IMR-90 (cell line): Measurements from ENCODE around the gene ABCA9. TPM values are rescaled to one million over a fixed set of nuclear protein-coding genes. Genes with fewer than 3 reads are reported as not detected.

Experiments used
- ATAC-seq: fragments of 200-7000 bp; cut with Tn5 transposase; 2 replicates; pipeline ENCODE4 v1.9.1; 2020; ENCODE audit warnings: low read depth, mild to moderate bottlenecking, moderate library complexity
- BruUV-seq: library from RNA; stranded (reverse); fragments of 400-500 nt; replicated peaks from 2 replicates; lab custom pipeline; 2021; lab: Mats Ljungman, UMichigan
- CTCF ChIA-PET: fragments of 300-600 bp; formaldehyde crosslinking; extraction: SDS; loops from one replicate; lab custom pipeline; 2021; ENCODE audit warnings: antibody characterized with exemption; lab: Yijun Ruan, JAX
- POLR2A ChIA-PET: fragments of 300-600 bp; sonication (Branson Sonifier 250); formaldehyde crosslinking; loops from one replicate; lab custom pipeline; 2022; ENCODE audit warnings: antibody characterized with exemption; ENCODE audit not compliant: unreplicated experiment; lab: Charles Lee
- DNase-seq: peaks from one replicate; pipeline ENCODE4 v3.0.0; 2013
- H2AFZ ChIP-seq: replicated peaks from 2 replicates; pipeline ENCODE3; 2013; ENCODE audit warnings: low read length, mild to moderate bottlenecking; ENCODE audit not compliant: poor library complexity
- H2AK5ac ChIP-seq: 2 replicates; pipeline ENCODE4 v1.6.1; 2013; ENCODE audit warnings: low read depth, low read length, inconsistent platforms
- H2AK9ac ChIP-seq: replicated peaks from 2 replicates; pipeline ENCODE3; 2013; ENCODE audit warnings: mild to moderate bottlenecking, low read depth, low read length, moderate library complexity; ENCODE audit not compliant: poor library complexity
- H2BK120ac ChIP-seq: 2 replicates; pipeline ENCODE4 v1.6.1; 2013; ENCODE audit warnings: low read depth, low read length, inconsistent platforms
- H2BK15ac ChIP-seq: 3 replicates; pipeline ENCODE4 v1.6.1; 2013; ENCODE audit warnings: low read depth, low read length, inconsistent platforms
- H2BK20ac ChIP-seq: 2 replicates; pipeline ENCODE4 v1.6.1; 2013; ENCODE audit warnings: low read depth, mild to moderate bottlenecking, inconsistent platforms, low read length, moderate library complexity
- H2BK5ac ChIP-seq: 2 replicates; pipeline ENCODE4 v1.6.1; 2013; ENCODE audit warnings: mild to moderate bottlenecking, low read depth, low read length, inconsistent platforms; ENCODE audit not compliant: poor library complexity, severe bottlenecking
- H3K14ac ChIP-seq: replicated peaks from 2 replicates; pipeline ENCODE4 v1.6.1; 2013; ENCODE audit warnings: low read depth, low read length, inconsistent platforms
- H3K18ac ChIP-seq: 2 replicates; pipeline ENCODE4 v1.6.1; 2013; ENCODE audit warnings: low read depth, low read length, control low read depth
- H3K23ac ChIP-seq: 2 replicates; pipeline ENCODE4 v1.6.1; 2013; ENCODE audit warnings: low read depth, low read length, inconsistent platforms
- H3K27ac ChIP-seq: 2 replicates; pipeline ENCODE4 v1.5.1; 2013; ENCODE audit warnings: mild to moderate bottlenecking, control low read depth, low read length; ENCODE audit not compliant: insufficient read depth
- H3K27me3 ChIP-seq: 2 replicates; pipeline ENCODE4 v1.6.1; 2013; ENCODE audit warnings: low read length; ENCODE audit not compliant: control insufficient read depth, insufficient read depth
- H3K36me3 ChIP-seq: 2 replicates; pipeline ENCODE4 v1.6.1; 2013; ENCODE audit warnings: low read length, mixed read lengths; ENCODE audit not compliant: control insufficient read depth, insufficient read depth
- H3K4ac ChIP-seq: 2 replicates; pipeline ENCODE4 v1.6.1; 2013; ENCODE audit warnings: low read depth, low read length, inconsistent platforms
- H3K4me1 ChIP-seq: 2 replicates; pipeline ENCODE4 v1.6.1; 2013; ENCODE audit warnings: low read length, mixed read lengths; ENCODE audit not compliant: control insufficient read depth, insufficient read depth
- H3K4me2 ChIP-seq: 2 replicates; pipeline ENCODE4 v1.6.1; 2013; ENCODE audit warnings: low read depth, mild to moderate bottlenecking, control low read depth, low read length, moderate library complexity
- H3K4me3 ChIP-seq: 2 replicates; pipeline ENCODE4 v1.5.1; 2013; ENCODE audit warnings: low read depth, mild to moderate bottlenecking, control low read depth, low read length, moderate library complexity; ENCODE audit not compliant: insufficient read depth
- H3K56ac ChIP-seq: 2 replicates; pipeline ENCODE4 v1.6.1; 2013; ENCODE audit warnings: low read length, inconsistent platforms; ENCODE audit not compliant: insufficient read depth; ENCODE audit errors: extremely low read depth
- H3K79me1 ChIP-seq, 2 experiments: 2 replicates each; pipeline ENCODE4 v1.6.1; 2013; ENCODE audit warnings: low read length in 2 of 2, inconsistent platforms in 1 of 2, low read depth in 1 of 2
- H3K9ac ChIP-seq: 2 replicates; pipeline ENCODE4 v1.6.1; 2013; ENCODE audit warnings: low read depth, low read length, control low read depth
- H3K9me1 ChIP-seq: 2 replicates; pipeline ENCODE4 v1.6.1; 2013; ENCODE audit warnings: low read length, inconsistent platforms; ENCODE audit not compliant: insufficient read depth
- H3K9me3 ChIP-seq: 2 replicates; pipeline ENCODE4 v1.6.1; 2013; ENCODE audit warnings: low read length; ENCODE audit not compliant: control insufficient read depth, insufficient read depth
- H4K20me1 ChIP-seq: 2 replicates; pipeline ENCODE4 v1.6.1; 2013; ENCODE audit warnings: low read length, inconsistent platforms; ENCODE audit not compliant: insufficient read depth
- H4K5ac ChIP-seq: 2 replicates; pipeline ENCODE4 v1.6.1; 2013; ENCODE audit warnings: mild to moderate bottlenecking, low read depth, low read length, control low read depth
- H4K8ac ChIP-seq, 2 experiments: 2 replicates each; pipeline ENCODE4 v1.6.1; 2013; ENCODE audit warnings: low read depth in 2 of 2, low read length in 2 of 2, control low read depth in 1 of 2, inconsistent platforms in 1 of 2
- H4K91ac ChIP-seq: 2 replicates; pipeline ENCODE4 v1.6.1; 2013; ENCODE audit warnings: low read depth, low read length, inconsistent platforms; ENCODE audit not compliant: insufficient read depth
- BHLHE40 ChIP-seq: fragments of 150-350 bp; IDR thresholded peaks from 2 replicates; pipeline ENCODE4 v1.6.1; 2016; ENCODE audit warnings: mild to moderate bottlenecking, low read depth, low read length
- CEBPB ChIP-seq: IDR thresholded peaks from 2 replicates; pipeline ENCODE4 v1.6.1; 2012; ENCODE audit warnings: low read depth, low read length, improper control_type of control experiment
- CHD1 ChIP-seq: IDR thresholded peaks from 2 replicates; pipeline ENCODE4 v1.6.1; 2012; ENCODE audit warnings: low read depth, low read length, improper control_type of control experiment
- FOS ChIP-seq: fragments of 150-350 bp; IDR thresholded peaks from 2 replicates; pipeline ENCODE4 v1.6.1; 2016; ENCODE audit warnings: low read depth, low read length
- MAFK ChIP-seq: IDR thresholded peaks from 2 replicates; pipeline ENCODE4 v1.6.1; 2012; ENCODE audit warnings: low read depth, low read length, improper control_type of control experiment
- MAZ ChIP-seq: IDR thresholded peaks from 2 replicates; pipeline ENCODE4 v1.6.1; 2012; ENCODE audit warnings: low read depth, mild to moderate bottlenecking, low read length, improper control_type of control experiment, moderate library complexity, borderline replicate concordance
- MXI1 ChIP-seq: IDR thresholded peaks from 2 replicates; pipeline ENCODE4 v1.6.1; 2012; ENCODE audit warnings: low read depth, mild to moderate bottlenecking, low read length, moderate library complexity, borderline replicate concordance
- NFE2L2 ChIP-seq: fragments of 150-350 bp; IDR thresholded peaks from 2 replicates; pipeline ENCODE4 v1.6.1; 2016; ENCODE audit warnings: low read depth, mild to moderate bottlenecking, low read length
- POLR2A ChIP-seq: IDR thresholded peaks from 2 replicates; pipeline ENCODE4 v1.6.1; 2012; ENCODE audit warnings: mild to moderate bottlenecking, low read depth, low read length
- RAD21 ChIP-seq: IDR thresholded peaks from 2 replicates; pipeline ENCODE4 v1.6.1; 2012; ENCODE audit warnings: low read length, improper control_type of control experiment
- RCOR1 ChIP-seq: IDR thresholded peaks from 2 replicates; pipeline ENCODE4 v1.6.1; 2012; ENCODE audit warnings: mild to moderate bottlenecking, low read length, improper control_type of control experiment; ENCODE audit not compliant: insufficient replicate concordance
- RFX5 ChIP-seq: IDR thresholded peaks from 2 replicates; pipeline ENCODE4 v1.8.0; 2012; ENCODE audit warnings: low read depth, mild to moderate bottlenecking, low read length, moderate library complexity
- SMC3 ChIP-seq: fragments of 150-350 bp; IDR thresholded peaks from 2 replicates; pipeline ENCODE4 v1.6.1; 2016; ENCODE audit warnings: low read depth, mild to moderate bottlenecking, antibody characterized with exemption, low read length, moderate library complexity
- WGBS, 2 experiments: methylation state at CpG; one replicate each; pipeline versions ENCODE4 v1.1.5 to v1.1.7; 2013; ENCODE audit warnings: missing lambda C conversion rate in 2 of 2; ENCODE audit not compliant: insufficient read length in 1 of 2; ENCODE audit errors: extremely low coverage in 2 of 2; 5-methylcytosine and 5-hydroxymethylcytosine counted together
- dilution Hi-C: fragments of 300-500 bp; cut with HindIII; formaldehyde crosslinking; loops from one replicate; pipeline ENCODE4 v1.14.3; 2018; ENCODE audit warnings: low sequenced_read_pairs; ENCODE audit not compliant: unreplicated experiment
- in situ Hi-C: fragments of 300-500 bp; cut with MboI; formaldehyde crosslinking; loops from 3 replicates; pipeline ENCODE4 v1.14.3; 2019; ENCODE audit warnings: low sequenced_read_pairs, inconsistent platforms, mixed read lengths
- intact Hi-C: fragments of 100-400 bp; cut with micrococcal nuclease; formaldehyde crosslinking; loops from 2 replicates; pipeline ENCODE4 v1.10.0; 2022
- polyA plus RNA-seq, 3 experiments: library from polyadenylated mRNA; depleted of rRNA; stranded (reverse); fragments of >200 nt; gene quantifications; 2 replicates each; pipeline ENCODE4 v1.2.3, GENCODE V29; 2012; ENCODE audit warnings: low replicate concordance in 1 of 3
- total RNA-seq: library from RNA; depleted of rRNA; stranded (reverse); fragments of >200 nt; gene quantifications from 2 replicates; pipeline ENCODE4 v1.2.3, GENCODE V29; 2012
- TF ChIP-seq, protein P1 (sequence below): fragments of 150-350 bp; IDR thresholded peaks from 2 replicates; pipeline ENCODE4 v1.6.1; 2017; ENCODE audit warnings: mild to moderate bottlenecking, antibody characterized with exemption, low read length, low read depth
- TF ChIP-seq, protein P2 (sequence below): fragments of 150-350 bp; IDR thresholded peaks from 2 replicates; pipeline ENCODE4 v1.6.1; 2016; ENCODE audit warnings: low read depth, mild to moderate bottlenecking, low read length, moderate library complexity, borderline replicate concordance

ABCA9 gene
- total and polyA plus RNA-seq, 2 of the 4 experiments (the other 2 are of a cell fraction), result under 0.01 TPM; not detected in 1

DNA sequence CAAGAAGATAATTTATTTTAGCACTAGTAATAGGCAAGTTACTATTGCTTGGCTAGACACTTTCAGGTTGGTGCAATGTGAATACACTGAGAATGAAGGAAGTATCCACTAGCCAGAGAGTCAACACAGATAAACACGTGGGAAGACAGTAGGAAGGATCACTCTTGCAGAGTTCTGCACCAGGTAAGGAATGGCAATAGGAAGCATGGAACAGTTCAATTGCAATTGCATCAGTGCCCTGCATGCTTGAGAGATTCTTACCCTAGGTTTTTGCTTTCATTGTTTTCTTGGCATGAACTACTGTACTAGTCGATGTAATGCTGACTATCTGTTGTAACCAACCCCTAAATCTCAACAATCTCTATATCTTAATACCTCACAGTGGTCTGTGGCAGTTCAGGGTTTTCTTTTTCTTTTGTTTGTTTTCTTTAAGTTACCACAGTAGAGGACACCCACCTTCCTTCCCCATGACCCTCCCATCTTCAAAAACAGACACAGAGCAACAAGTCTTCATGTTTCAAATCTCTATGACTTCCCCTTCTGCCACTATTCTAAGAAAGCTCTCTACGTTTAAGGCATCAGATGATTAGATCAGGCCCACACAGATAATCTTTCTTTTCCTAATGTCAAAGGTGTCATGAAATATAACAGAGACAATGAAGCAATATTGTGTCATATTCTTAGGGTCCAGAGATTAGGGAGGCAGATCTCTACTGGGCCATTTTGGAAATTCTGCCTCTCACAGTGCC lies 87.5 kb downstream of the ABCA9 start:
- no peaks in the 10 kb centered on the region for H3K79me1 ChIP-seq
- no TSS peak for BruUV-seq
- H2AFZ ChIP-seq, result no peak overlapping the region
- H3K4ac ChIP-seq, result no peak overlapping the region
- no peak overlapping the region for H3K18ac ChIP-seq
- no peak overlapping the region for H3K23ac ChIP-seq
- H3K14ac ChIP-seq, result no peak overlapping the region
- no peak overlapping the region for H3K9ac ChIP-seq
- H3K56ac ChIP-seq, result no peak overlapping the region
- dilution Hi-C loops (no loop called here), intact Hi-C loops (no loop called here), in situ Hi-C loops (loop anchor here (5.0 kb wide), 1 partner anchor 196 kb away; no protein-coding TSS in a partner anchor)
- H3K36me3 ChIP-seq, result no peaks in the 10 kb centered on the region
- H3K9me3 ChIP-seq, result no peaks in the 10 kb centered on the region
- no peaks in the 10 kb centered on the region for H3K27me3 ChIP-seq
- no peak overlapping the region for H2BK120ac ChIP-seq
- H3K4me2 ChIP-seq, result no peak overlapping the region
- no peak overlapping the region for H2AK9ac ChIP-seq
- CTCF ChIA-PET, result interaction anchor here (0.8 kb wide), 1 partner anchor 179 kb away, joined by 3 read pairs; no protein-coding TSS in a partner anchor
- H2BK5ac ChIP-seq, result no peak overlapping the region
- no peak overlapping the region for H4K5ac ChIP-seq
- WGBS, 2 experiments, result no CpG with 5 or more reads among the region's 3 CpGs
- DNase-seq (no peak), ATAC-seq (no peak)
- H4K20me1 ChIP-seq, result no peaks in the 10 kb centered on the region
- H3K27ac ChIP-seq, result no peak overlapping the region
- H3K9me1 ChIP-seq, result no peaks in the 10 kb centered on the region
- no peak overlapping the region for H3K4me3 ChIP-seq
- no peak overlapping the region for H2BK20ac ChIP-seq
- no peak overlapping the region for H2BK15ac ChIP-seq
- no peak overlapping the region for H4K8ac ChIP-seq
- H4K91ac ChIP-seq, result no peak overlapping the region
- no peak overlapping the region for H2AK5ac ChIP-seq
- no peaks in the 10 kb centered on the region for H3K4me1 ChIP-seq
- POLR2A ChIA-PET, result no interaction called here
- TF ChIP-seq BHLHE40 (no peak), CEBPB (no peak), SMC3 (no peak), FOS (no peak), MAFK (no peak), RCOR1 (no peak), POLR2A (no peak), RFX5 (no peak), NFE2L2 (no peak), MAZ (no peak), CHD1 (no peak), RAD21 (no peak), MXI1 (no peak)
- TF ChIP-seq, protein P1, sequence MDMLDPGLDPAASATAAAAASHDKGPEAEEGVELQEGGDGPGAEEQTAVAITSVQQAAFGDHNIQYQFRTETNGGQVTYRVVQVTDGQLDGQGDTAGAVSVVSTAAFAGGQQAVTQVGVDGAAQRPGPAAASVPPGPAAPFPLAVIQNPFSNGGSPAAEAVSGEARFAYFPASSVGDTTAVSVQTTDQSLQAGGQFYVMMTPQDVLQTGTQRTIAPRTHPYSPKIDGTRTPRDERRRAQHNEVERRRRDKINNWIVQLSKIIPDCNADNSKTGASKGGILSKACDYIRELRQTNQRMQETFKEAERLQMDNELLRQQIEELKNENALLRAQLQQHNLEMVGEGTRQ, result no peak
- TF ChIP-seq, protein P2, sequence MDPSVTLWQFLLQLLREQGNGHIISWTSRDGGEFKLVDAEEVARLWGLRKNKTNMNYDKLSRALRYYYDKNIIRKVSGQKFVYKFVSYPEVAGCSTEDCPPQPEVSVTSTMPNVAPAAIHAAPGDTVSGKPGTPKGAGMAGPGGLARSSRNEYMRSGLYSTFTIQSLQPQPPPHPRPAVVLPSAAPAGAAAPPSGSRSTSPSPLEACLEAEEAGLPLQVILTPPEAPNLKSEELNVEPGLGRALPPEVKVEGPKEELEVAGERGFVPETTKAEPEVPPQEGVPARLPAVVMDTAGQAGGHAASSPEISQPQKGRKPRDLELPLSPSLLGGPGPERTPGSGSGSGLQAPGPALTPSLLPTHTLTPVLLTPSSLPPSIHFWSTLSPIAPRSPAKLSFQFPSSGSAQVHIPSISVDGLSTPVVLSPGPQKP, result no peak
